Measurements from ENCODE around the gene NFATC1.

The NFATC1 gene

GRCh38 chr18:79552696-79553095, 157.0 kb downstream of the NFATC1 start:
- Histone ChIP-seq H4K20me1 (ENCODE audit: control insufficient read depth, insufficient read depth, low read depth, low read length) (no peaks in the 10 kb centered on the region), H3K9me2 (replicated peaks; ENCODE audit: control insufficient read depth, low read length) (no peaks in the 10 kb centered on the region), H3K4me1 (ENCODE audit: control insufficient read depth, low read length) (no peaks in the 10 kb centered on the region), H3K4me2 (ENCODE audit: low read length) (no peak overlapping the region), H3K27me3 (ENCODE audit: control insufficient read depth, low read length) (no peaks in the 10 kb centered on the region), H3K4me3 (ENCODE audit: low read length) (no peak overlapping the region), H3K9me3 (ENCODE audit: control insufficient read depth, insufficient read depth, low read length) (no peaks in the 10 kb centered on the region), H3K27ac (ENCODE audit: low read depth, low read length) (no peak overlapping the region), H3K79me2 (ENCODE audit: control insufficient read depth, low read length) (no peaks in the 10 kb centered on the region), H3F3A (ENCODE audit: control insufficient read depth, insufficient read depth) (no peaks in the 10 kb centered on the region), H3K36me3 (ENCODE audit: control insufficient read depth, low read length) (no peaks in the 10 kb centered on the region)
- TF ChIP-seq CTCF (IDR thresholded peaks at IDR 0.05; ENCODE audit: low read depth, low read length, poor library complexity, severe bottlenecking) (no peak), EZH2phosphoT487 (IDR thresholded peaks at IDR 0.05; ENCODE audit: borderline replicate concordance, low read length) (no peak)

GRCh38 chr18:79553154-79553553, 157.4 kb downstream of the NFATC1 start:
- Histone ChIP-seq H3K27me3 (ENCODE audit: control insufficient read depth, low read length) (no peaks in the 10 kb centered on the region), H3K4me3 (ENCODE audit: low read length) (no peak overlapping the region)

GRCh38 chr18:79553696-79554095, 158.0 kb downstream of the NFATC1 start:
- TF ChIP-seq EZH2phosphoT487 (IDR thresholded peaks at IDR 0.05; ENCODE audit: borderline replicate concordance, low read length) (no peak), CTCF (IDR thresholded peaks at IDR 0.05; ENCODE audit: low read depth, low read length, poor library complexity, severe bottlenecking) (no peak)
- no peaks in the 10 kb centered on the region for H3K27me3 ChIP-seq (ENCODE audit: control insufficient read depth, low read length)
- no peaks in the 10 kb centered on the region for H3K9me3 ChIP-seq (ENCODE audit: control insufficient read depth, insufficient read depth, low read length)

More at GRCh38 chr18:79553154-79553553, 157.4 kb downstream of the NFATC1 start:
- no peaks in the 10 kb centered on the region for H3F3A ChIP-seq (ENCODE audit: control insufficient read depth, insufficient read depth)
- no peaks in the 10 kb centered on the region for H3K4me1 ChIP-seq (ENCODE audit: control insufficient read depth, low read length)
- H3K36me3 ChIP-seq (ENCODE audit: control insufficient read depth, low read length) = no peaks in the 10 kb centered on the region
- TF ChIP-seq EZH2phosphoT487 (IDR thresholded peaks at IDR 0.05; ENCODE audit: borderline replicate concordance, low read length) = no peak
- no peak for TF ChIP-seq CTCF (IDR thresholded peaks at IDR 0.05; ENCODE audit: low read depth, low read length, poor library complexity, severe bottlenecking)
- no peak overlapping the region for H3K4me2 ChIP-seq (ENCODE audit: low read length)
- no peaks in the 10 kb centered on the region for H4K20me1 ChIP-seq (ENCODE audit: control insufficient read depth, insufficient read depth, low read depth, low read length)
- H3K27ac ChIP-seq (ENCODE audit: low read depth, low read length) = no peak overlapping the region
- H3K9me2 ChIP-seq (replicated peaks; ENCODE audit: control insufficient read depth, low read length) = no peaks in the 10 kb centered on the region
- H3K79me2 ChIP-seq (ENCODE audit: control insufficient read depth, low read length) = no peaks in the 10 kb centered on the region
- no peaks in the 10 kb centered on the region for H3K9me3 ChIP-seq (ENCODE audit: control insufficient read depth, insufficient read depth, low read length)

More at GRCh38 chr18:79553696-79554095, 158.0 kb downstream of the NFATC1 start:
- Histone ChIP-seq H3K4me3 (ENCODE audit: low read length) (no peak overlapping the region), H3K9me2 (replicated peaks; ENCODE audit: control insufficient read depth, low read length) (no peaks in the 10 kb centered on the region), H3K27ac (ENCODE audit: low read depth, low read length) (no peak overlapping the region), H4K20me1 (ENCODE audit: control insufficient read depth, insufficient read depth, low read depth, low read length) (no peaks in the 10 kb centered on the region), H3K4me1 (ENCODE audit: control insufficient read depth, low read length) (no peaks in the 10 kb centered on the region), H3K79me2 (ENCODE audit: control insufficient read depth, low read length) (no peaks in the 10 kb centered on the region), H3K36me3 (ENCODE audit: control insufficient read depth, low read length) (no peaks in the 10 kb centered on the region), H3F3A (ENCODE audit: control insufficient read depth, insufficient read depth) (no peaks in the 10 kb centered on the region), H3K4me2 (ENCODE audit: low read length) (no peak overlapping the region)
